Measurements from ENCODE around the gene AP1S1.
"Not testable (repeated sequence)": the region's sequence is repeated elsewhere in the genome, so short reads cannot be mapped to it uniquely, and the experiment has no call there.

AP1S1 gene

DNA sequence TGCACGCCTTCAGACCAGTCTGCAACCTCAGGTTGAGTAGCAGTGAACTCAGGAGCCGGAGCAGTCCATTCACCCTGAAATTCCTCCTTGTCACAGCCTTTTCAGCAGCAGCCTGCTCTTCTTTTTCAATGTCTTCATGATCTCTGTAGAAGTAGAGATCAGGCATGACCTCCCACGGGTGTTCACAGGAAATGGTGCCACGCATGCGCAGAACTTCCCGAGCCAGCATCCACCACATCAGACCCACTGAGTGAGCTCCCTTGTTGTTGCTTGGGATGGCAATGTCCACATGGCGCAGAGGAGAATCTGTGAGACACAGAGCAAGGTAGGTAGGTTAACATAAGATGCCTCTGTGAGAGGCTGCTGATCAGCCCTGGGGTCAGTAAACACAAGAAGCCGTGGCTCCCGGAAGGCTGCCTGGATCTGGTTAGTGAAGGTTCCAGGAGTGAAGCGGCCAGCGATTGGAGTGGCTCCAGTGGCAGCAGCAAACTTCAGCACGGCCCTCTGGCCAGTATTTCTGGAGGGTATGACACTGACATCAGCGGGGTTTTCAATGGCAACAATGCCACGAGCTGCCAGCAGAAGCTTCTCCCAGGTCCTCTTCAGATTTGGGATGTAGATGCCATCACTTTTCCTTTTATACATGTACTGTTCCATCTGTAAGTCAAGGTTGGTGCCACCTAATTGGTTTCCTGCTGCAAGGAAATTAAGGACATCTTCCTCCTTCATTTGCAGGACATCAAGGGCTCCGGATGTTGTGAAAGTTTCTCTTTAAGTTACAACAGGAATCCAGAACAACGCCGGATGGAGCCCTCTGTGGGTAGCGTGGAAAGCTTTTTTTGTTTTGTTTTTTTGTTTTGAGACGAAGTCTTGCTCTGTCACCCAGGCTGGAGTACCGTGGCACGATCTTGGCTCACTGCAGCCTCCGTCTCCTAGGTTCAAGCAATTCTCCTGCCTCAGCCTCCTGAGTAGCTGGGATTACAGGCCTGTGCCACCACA, 49.8 kb downstream of the AP1S1 start:
- not testable (repeated sequence) for DNase-seq

DNA sequence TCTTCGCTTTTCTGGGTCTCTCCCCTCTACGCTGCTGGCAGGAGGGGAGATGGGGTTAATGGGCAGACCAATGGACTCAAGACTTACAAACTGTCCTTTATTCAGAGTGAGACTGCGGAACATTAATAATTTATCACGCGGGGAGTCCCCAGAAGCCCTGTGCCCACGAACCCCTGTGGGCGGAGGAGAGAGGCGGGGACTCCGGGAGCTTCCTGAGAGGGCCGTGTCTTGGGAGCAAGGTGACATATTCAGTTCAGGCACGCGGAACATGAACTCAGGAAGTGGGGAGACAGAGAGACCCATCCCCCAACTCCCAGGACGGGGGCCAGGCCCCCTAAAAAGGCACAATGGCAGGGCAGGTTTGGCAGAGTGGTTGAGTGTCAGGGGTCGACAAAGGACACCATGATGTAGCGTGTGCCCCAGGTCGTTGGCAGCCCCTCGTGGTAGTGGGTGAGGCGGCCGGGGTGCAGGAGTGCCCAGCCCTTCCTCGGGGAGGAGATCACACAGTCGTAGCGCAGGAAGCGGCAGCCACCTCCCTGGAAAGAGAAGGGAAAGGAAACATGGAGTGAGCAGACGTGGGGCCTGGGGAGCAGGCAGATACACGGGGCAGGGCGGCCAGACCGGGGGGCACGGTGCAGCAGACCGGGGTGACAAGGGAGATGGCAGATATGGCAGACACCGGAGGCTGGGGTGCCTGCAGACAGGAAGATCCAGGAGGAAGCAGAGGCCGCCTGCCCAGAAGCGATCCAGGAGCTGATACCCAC, 51.8 kb downstream of the AP1S1 start:
- no peak for DNase-seq

GRCh38 chr7:101206665-101207042, 52.4 kb downstream of the AP1S1 start:
- DNase-seq = no peak

DNA sequence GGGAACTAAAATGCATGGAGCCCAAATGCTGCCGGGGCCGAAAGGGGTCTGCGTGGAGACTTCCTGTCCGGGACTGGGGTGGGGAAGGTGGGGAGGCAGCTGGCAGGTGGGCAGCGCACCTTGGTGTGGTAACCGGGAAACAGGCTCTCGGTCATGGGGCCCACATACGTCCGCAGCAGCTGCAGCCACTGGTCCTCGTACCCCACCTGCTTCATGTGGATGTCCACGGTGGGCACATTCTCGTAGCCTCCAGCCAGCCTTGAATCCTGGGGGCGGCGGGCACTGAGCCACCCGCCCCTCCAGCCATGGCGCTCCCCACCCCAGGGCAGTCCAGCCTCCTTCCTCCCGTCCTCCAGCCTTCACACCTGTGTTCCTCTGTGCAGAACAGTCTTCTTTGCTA, 53.2 kb downstream of the AP1S1 start:
- DNase-seq = no peak

DNA sequence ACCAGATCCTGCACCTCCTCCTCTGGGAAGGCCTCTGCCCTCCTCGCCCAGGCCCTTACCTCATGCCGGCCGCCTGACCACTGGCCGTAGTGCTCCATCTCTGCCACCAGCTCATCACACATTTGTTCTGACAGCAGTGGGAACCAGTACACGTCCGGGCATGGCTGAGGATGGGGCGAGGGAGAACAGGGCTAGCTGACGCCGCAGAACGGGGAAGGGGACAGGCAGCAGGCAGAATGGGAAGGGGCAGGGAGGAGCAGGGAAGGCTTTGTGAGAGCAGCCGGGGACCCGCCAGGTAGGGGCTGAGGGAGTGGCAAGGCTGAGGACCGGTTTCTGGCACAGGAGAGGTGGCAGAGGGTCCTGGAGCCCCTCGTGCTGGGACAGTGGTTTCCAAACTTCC, 54.5 kb downstream of the AP1S1 start:
- no peak for DNase-seq

DNA sequence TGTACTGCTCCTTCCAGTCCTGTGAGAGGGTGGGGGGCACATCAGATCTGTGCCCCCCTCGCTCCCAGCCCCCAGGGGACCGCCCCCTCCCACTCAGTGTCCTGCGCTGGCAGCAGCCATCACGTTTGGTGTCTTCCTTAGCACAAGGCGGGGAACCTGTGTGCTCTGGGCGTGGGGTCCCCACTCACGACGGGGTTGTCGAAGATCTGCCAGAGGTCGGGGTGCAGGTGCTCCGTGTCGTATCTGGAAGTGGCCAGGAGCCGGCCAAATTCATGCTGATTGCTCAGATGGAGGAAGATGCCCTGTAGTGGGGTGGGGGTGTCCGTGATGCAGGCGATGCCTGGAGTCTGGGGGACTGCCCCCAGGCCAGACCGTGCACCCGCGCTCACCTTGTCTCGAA, 55.9 kb downstream of the AP1S1 start:
- no peak for DNase-seq

Data from NCI-H1694 treated with DMSO at 0.1 percent for 48 hours (cell line).